CD4-positive, alpha-beta T cell (primary cell): ENCODE data around the gene IFNAR1. TPM values are rescaled to one million over a fixed set of nuclear protein-coding genes. Genes with fewer than 3 reads are reported as not detected.

Source experiments
- ATAC-seq: fragments of 200-7000 bp; cut with Tn5 transposase; one replicate; pipeline ENCODE4 v1.10.0; 2022; ENCODE audit warnings: mild to moderate bottlenecking; ENCODE audit not compliant: poor library complexity
- CTCF ChIA-PET: fragments of 350-600 bp; sonication (Branson Sonifier 250); formaldehyde crosslinking; loops from one replicate; lab custom pipeline; 2021; ENCODE audit warnings: antibody characterized with exemption, inconsistent platforms; lab: Charles Lee
- POLR2A ChIA-PET: fragments of 350-600 bp; sonication (Branson Sonifier 250); formaldehyde crosslinking; loops from one replicate; lab custom pipeline; 2021; ENCODE audit warnings: antibody characterized with exemption, inconsistent platforms; lab: Charles Lee
- DNase-seq, 14 experiments: peaks; one replicate each; pipeline ENCODE4 v3.0.0-alpha.2; 2013 to 2020; ENCODE audit warnings: mixed read lengths in 2 of 14
- H3K27ac ChIP-seq, 2 donors: one replicate each; pipeline versions ENCODE4 v1.5.1 to v1.7.0; 2013; ENCODE audit warnings: low read length in 2 of 2, low read depth in 1 of 2, mild to moderate bottlenecking in 1 of 2
- H3K27me3 ChIP-seq, 2 experiments: 1 replicate in 1 of 2; 2 replicates in 1 of 2; pipeline versions ENCODE4 v1.6.1 to v1.7.0; 2013; ENCODE audit warnings: low read length in 2 of 2, control low read depth in 1 of 2, mild to moderate bottlenecking in 1 of 2, moderate library complexity in 1 of 2; ENCODE audit not compliant: insufficient read depth in 2 of 2, control insufficient read depth in 1 of 2
- H3K36me3 ChIP-seq: one replicate; pipeline ENCODE4 v1.6.1; 2013; ENCODE audit warnings: low read length, control low read depth; ENCODE audit not compliant: insufficient read depth
- H3K4me1 ChIP-seq: one replicate; pipeline ENCODE4 v1.6.1; 2013; ENCODE audit warnings: low read length, control low read depth; ENCODE audit not compliant: insufficient read depth
- H3K4me3 ChIP-seq: one replicate; pipeline ENCODE4 v1.5.1; 2013; ENCODE audit warnings: mild to moderate bottlenecking, low read length, moderate library complexity
- H3K9me3 ChIP-seq, 2 experiments: 1 replicate in 1 of 2; 2 replicates in 1 of 2; pipeline versions ENCODE4 v1.6.1 to v1.7.0; 2013; ENCODE audit warnings: low read length in 2 of 2, mild to moderate bottlenecking in 2 of 2, control low read depth in 1 of 2, moderate library complexity in 1 of 2; ENCODE audit not compliant: control insufficient read depth in 1 of 2, insufficient read depth in 1 of 2
- H3K27ac Mint-ChIP-seq: one replicate; pipeline ENCODE4 v1.8.0; 2020; ENCODE audit warnings: mixed read lengths
- H3K27me3 Mint-ChIP-seq: one replicate; pipeline ENCODE4 v1.8.0; 2021; ENCODE audit warnings: mixed read lengths
- H3K36me3 Mint-ChIP-seq: one replicate; pipeline ENCODE4 v1.8.0; 2021; ENCODE audit warnings: low read depth, mixed read lengths
- H3K4me1 Mint-ChIP-seq: one replicate; pipeline ENCODE4 v1.8.0; 2021; ENCODE audit warnings: low read depth, mixed read lengths
- H3K4me3 Mint-ChIP-seq: one replicate; pipeline ENCODE4 v1.8.0; 2020; ENCODE audit warnings: mild to moderate bottlenecking, mixed read lengths
- H3K9me3 Mint-ChIP-seq: one replicate; pipeline ENCODE4 v1.8.0; 2020; ENCODE audit warnings: mixed read lengths
- CTCF ChIP-seq: fragments of 200-600 bp; IDR thresholded peaks from one replicate; pipeline ENCODE4 v1.8.0; 2022; ENCODE audit warnings: antibody characterized with exemption, mild to moderate bottlenecking
- intact Hi-C, 2 experiments: fragments of 100-400 bp; cut with DNase I in 1 of 2; cut with micrococcal nuclease in 1 of 2; formaldehyde crosslinking; loops; one replicate each; pipeline versions ENCODE4 v1.15.1 to v1.9.0; 2023 to 2025; cut with DNase I, micrococcal nuclease
- total RNA-seq, 174 experiments: library from RNA in 2 of 174; stranded (reverse) in 2 of 174; gene quantifications; one replicate each; pipeline ENCODE4 v1.2.3 and lab custom pipeline; 2021 to 2026

IFNAR1 gene
- total RNA-seq, 2 experiments from 2014 or later = 20.4 to 26.8 TPM

GRCh38 chr21:33334824-33335223, 10.1 kb downstream of the IFNAR1 start:
- H3K27ac Mint-ChIP-seq = no peak overlapping the region
- H3K27me3 Mint-ChIP-seq = no peaks in the 10 kb centered on the region
- no peak for ATAC-seq

DNA sequence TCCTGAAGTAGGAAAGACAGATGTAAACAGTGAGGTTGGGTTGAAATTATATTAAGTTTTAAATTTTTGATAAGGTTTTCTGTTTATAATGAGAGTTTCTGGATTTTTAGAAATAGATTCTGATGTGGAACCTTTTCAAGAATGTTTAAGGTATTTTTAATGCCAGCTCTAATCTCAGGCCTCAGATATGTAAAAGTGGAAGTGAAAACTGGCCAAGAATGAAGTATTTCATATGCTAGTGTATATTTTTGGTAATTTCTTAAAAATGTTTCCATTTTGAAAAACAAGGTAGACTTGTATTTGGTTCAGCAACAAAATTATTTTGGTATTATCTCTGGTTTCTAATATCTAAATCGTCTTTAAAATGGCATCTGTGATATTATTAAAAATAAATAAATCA, 14.4 kb downstream of the IFNAR1 start:
- no peak for TF ChIP-seq CTCF
- ChIA-PET POLR2A (interaction anchor here (1.3 kb wide), 1 partner anchor 14 kb away, joined by 6 read pairs; the partner anchor contains the start of gene IFNAR1), CTCF (no interaction called here)
- no peak overlapping the region for H3K4me3 ChIP-seq
- Mint-ChIP-seq H3K27ac (peak overlapping the region; percentile 21), H3K27me3 (no peaks in the 10 kb centered on the region), H3K36me3 (peaks cover 81% of the 10 kb centered on the region), H3K4me3 (no peak overlapping the region), H3K4me1 (peaks cover 16% of the 10 kb centered on the region), H3K9me3 (no peaks in the 10 kb centered on the region)
- peaks cover 4% of the 10 kb centered on the region for H3K4me1 ChIP-seq
- no peak overlapping the region for H3K27ac ChIP-seq
- ATAC-seq (no peak), DNase-seq (no peak)
- intact Hi-C loops = no loop called here
- H3K9me3 ChIP-seq = no peaks in the 10 kb centered on the region
- H3K36me3 ChIP-seq = peaks cover 59% of the 10 kb centered on the region
- no peaks in the 10 kb centered on the region for H3K27me3 ChIP-seq

More at GRCh38 chr21:33334824-33335223, 10.1 kb downstream of the IFNAR1 start:
- no peak overlapping the region for H3K4me3 ChIP-seq
- peaks cover 23% of the 10 kb centered on the region for H3K4me1 ChIP-seq
- ChIA-PET POLR2A (interaction anchor here (1.7 kb wide), 1 partner anchor 10 kb away, joined by 9 read pairs; the partner anchor contains the start of gene IFNAR1), CTCF (no interaction called here)
- DNase-seq = no peak
- no peaks in the 10 kb centered on the region for H3K27me3 ChIP-seq
- no peak overlapping the region for H3K27ac ChIP-seq
- H3K36me3 Mint-ChIP-seq = peaks cover 74% of the 10 kb centered on the region
- no peak overlapping the region for H3K4me3 Mint-ChIP-seq
- H3K4me1 Mint-ChIP-seq = peaks cover 41% of the 10 kb centered on the region
- intact Hi-C loops = no loop called here
- no peaks in the 10 kb centered on the region for H3K9me3 ChIP-seq
- peaks cover 10% of the 10 kb centered on the region for H3K9me3 Mint-ChIP-seq
- peaks cover 39% of the 10 kb centered on the region for H3K36me3 ChIP-seq
- no peak for TF ChIP-seq CTCF

- ChIA-PET CTCF (no interaction called here), POLR2A (interaction anchor here (0.6 to 1.3 kb wide), 2 partner anchors 15 to 176 kb away, joined by 6 read pairs; partner anchors contain the start of gene IFNAR1)
- Histone ChIP-seq H3K9me3 (no peaks in the 10 kb centered on the region), H3K27ac (no peak overlapping the region), H3K4me3 (no peak overlapping the region), H3K36me3 (peaks cover 59% of the 10 kb centered on the region), H3K4me1 (peaks cover 4% of the 10 kb centered on the region), H3K27me3 (no peaks in the 10 kb centered on the region)
- intact Hi-C loops = no loop called here
- no peaks in the 10 kb centered on the region for H3K27me3 Mint-ChIP-seq
- peaks cover 76% of the 10 kb centered on the region for H3K36me3 Mint-ChIP-seq
- DNase-seq (no peak), ATAC-seq (no peak)
- TF ChIP-seq CTCF = no peak
- H3K27ac Mint-ChIP-seq = peak overlapping the region; percentile 62
- H3K9me3 Mint-ChIP-seq = no peaks in the 10 kb centered on the region
- H3K4me3 Mint-ChIP-seq = no peak overlapping the region
- H3K4me1 Mint-ChIP-seq = peaks cover 16% of the 10 kb centered on the region
Observed at GRCh38 chr21:33339918-33340317, 15.1 kb downstream of the IFNAR1 start.
